HEK293T (cell line): ENCODE results near the gene STXBP6.

Source experiments
- BHLHE40 ChIP-seq: fragments of 450-650 bp; IDR thresholded peaks from 2 replicates; pipeline ENCODE4 v1.6.1; 2016; ENCODE audit warnings: mild to moderate bottlenecking, moderate library complexity, borderline replicate concordance
- ELF4 ChIP-seq: fragments of 450-650 bp; IDR thresholded peaks from 2 replicates; pipeline ENCODE4 v1.6.1; 2017; ENCODE audit warnings: antibody characterized with exemption
- FOXA1 ChIP-seq: fragments of 450-650 bp; IDR thresholded peaks from 2 replicates; pipeline ENCODE4 v1.6.1; 2016; ENCODE audit warnings: mild to moderate bottlenecking
- FOXK2 ChIP-seq: fragments of 450-650 bp; IDR thresholded peaks from 2 replicates; pipeline ENCODE4 v1.6.1; 2016; ENCODE audit warnings: mild to moderate bottlenecking
- FOXM1 ChIP-seq: fragments of 450-650 bp; IDR thresholded peaks from 2 replicates; pipeline ENCODE4 v1.6.1; 2017; ENCODE audit warnings: mild to moderate bottlenecking, borderline replicate concordance
- HDGF ChIP-seq: fragments of 450-650 bp; IDR thresholded peaks from 2 replicates; pipeline ENCODE4 v1.6.1; 2017; ENCODE audit warnings: antibody characterized with exemption, borderline replicate concordance
- L3MBTL2 ChIP-seq: fragments of 450-650 bp; conservative IDR thresholded peaks from 2 replicates; pipeline ENCODE4 v1.6.1; 2016; ENCODE audit warnings: mild to moderate bottlenecking
- NFRKB ChIP-seq: fragments of 450-650 bp; IDR thresholded peaks from 2 replicates; pipeline ENCODE4 v1.6.1; 2016; ENCODE audit warnings: mild to moderate bottlenecking, moderate library complexity
- SP1 ChIP-seq: fragments of 450-650 bp; IDR thresholded peaks from 2 replicates; pipeline ENCODE4 v1.6.1; 2017
- SUZ12 ChIP-seq: fragments of 450-650 bp; IDR thresholded peaks from 2 replicates; pipeline ENCODE4 v1.6.1; 2016; ENCODE audit warnings: mild to moderate bottlenecking
- TARDBP ChIP-seq: fragments of 450-650 bp; IDR thresholded peaks from 2 replicates; pipeline ENCODE4 v1.6.1; 2016
- ZNF384 ChIP-seq: fragments of 450-650 bp; IDR thresholded peaks from 2 replicates; pipeline ENCODE4 v1.6.1; 2016
- TF ChIP-seq, protein P1 (sequence below): fragments of 450-650 bp; IDR thresholded peaks from 2 replicates; pipeline ENCODE4 v1.6.1; 2016

DNA sequence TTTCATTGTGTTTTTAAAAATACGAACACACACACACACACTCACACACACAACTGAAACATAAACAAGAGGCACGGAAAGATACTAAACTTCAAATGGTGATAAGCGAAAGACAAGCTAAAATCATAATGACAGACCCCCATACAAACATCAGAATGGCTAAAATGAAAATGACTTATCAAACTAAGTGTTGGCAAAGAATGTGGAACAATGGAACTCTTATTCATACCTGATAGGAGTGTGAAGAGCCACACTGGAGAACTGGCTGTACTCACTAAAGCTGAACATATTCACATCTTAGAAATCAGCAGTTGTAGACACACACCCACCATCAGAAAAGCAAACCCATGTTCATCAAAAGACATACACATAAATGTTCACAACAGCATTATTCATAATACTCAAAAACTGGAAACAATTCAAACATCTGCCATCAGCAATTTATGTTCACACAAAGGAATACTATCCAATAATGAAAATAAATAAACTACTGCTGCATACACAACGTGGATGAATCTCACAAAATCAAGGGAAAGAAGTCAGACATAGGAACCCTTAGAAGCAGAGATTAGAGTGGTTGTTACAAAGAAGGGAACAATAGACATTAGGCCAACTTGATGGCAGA, 11.8 kb downstream of the STXBP6 start:
- TF ChIP-seq FOXM1 (no peak), NFRKB (no peak), ZNF384 (no peak), BHLHE40 (no peak), L3MBTL2 (no peak), FOXK2 (no peak), SUZ12 (no peak), HDGF (no peak), ELF4 (no peak), TARDBP (no peak), SP1 (no peak), FOXA1 (no peak)
- TF ChIP-seq, protein P1, sequence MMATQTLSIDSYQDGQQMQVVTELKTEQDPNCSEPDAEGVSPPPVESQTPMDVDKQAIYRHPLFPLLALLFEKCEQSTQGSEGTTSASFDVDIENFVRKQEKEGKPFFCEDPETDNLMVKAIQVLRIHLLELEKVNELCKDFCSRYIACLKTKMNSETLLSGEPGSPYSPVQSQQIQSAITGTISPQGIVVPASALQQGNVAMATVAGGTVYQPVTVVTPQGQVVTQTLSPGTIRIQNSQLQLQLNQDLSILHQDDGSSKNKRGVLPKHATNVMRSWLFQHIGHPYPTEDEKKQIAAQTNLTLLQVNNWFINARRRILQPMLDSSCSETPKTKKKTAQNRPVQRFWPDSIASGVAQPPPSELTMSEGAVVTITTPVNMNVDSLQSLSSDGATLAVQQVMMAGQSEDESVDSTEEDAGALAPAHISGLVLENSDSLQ = no peak
